DLD1 (cell line): ENCODE data around the gene FAM171A2.
"Not testable (repeated sequence)": the region's sequence is repeated elsewhere in the genome, so short reads cannot be mapped to it uniquely, and the experiment has no call there.

Experiments used
- in situ Hi-C: cut with HindIII; loops from 2 replicates; pipeline ENCODE4 v1.10.0; 2017; ENCODE audit warnings: low sequenced_read_pairs

FAM171A2 gene

DNA sequence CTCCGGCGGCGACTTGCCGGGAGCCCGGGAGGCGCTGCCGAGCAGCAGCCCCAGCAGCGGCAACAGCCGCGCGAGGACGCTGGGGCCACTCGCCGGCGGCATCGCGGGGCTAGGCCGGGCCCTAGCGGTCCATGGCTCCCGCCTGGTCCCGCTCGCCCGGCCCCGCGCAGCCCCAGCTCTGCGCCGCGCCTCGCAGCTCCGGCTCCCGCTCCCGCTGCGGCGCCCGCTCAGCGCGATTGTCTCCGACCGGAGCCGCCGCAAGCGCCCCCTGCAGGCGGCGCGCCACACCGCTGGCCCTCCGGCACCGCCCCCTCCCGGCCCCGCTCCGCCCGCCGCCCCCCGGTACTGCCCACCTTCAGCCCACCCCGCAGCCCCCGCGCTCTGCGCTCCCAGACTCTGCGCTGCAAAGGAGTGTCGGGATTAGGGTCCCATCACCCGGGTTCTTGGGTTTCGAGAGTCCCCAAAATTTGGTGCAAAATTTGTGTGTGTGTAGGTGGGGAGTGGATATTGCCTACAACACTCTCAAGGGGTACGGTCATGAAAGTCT, at the start of gene FAM171A2:
Gene FAM171A2 (minus strand): TSS at position 241 of the 547 bp plus-strand sequence. CDS start 139 bp downstream, at position 102.
- in situ Hi-C loops, result no loop called here

DNA sequence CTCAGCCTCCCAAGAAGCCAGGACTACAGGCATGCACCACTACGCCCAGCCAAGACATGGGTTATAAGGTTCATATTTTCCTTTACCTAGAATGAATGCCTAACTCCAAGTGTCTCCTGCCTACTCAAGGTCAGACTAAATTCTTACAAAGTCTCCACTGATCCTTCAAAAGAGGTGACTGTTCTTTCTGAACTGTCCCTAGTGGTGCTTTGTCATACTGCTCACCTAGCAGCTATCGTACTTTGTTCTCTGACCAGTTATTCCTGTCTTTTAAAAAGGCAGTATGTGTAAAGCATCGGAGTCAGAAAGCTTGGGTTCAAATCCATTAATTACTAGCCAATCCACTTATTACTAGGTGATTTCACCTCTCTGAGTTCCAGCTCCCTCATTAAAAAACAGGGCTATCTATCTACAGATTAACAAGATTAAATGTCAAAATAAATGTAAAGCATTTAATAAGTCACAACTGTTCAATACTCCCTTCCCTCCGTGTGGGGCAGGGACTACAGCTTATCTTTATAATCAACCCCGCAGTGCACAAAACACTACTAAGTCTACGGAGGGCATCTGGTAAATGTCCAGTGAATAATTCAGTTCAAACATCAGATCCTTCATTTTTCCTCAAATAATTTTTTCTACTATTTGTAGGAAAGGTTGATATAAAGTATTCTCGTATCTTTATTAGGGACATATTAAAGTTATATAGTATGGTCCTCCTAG, 45.8 kb upstream of the FAM171A2 start:
- in situ Hi-C loops, result no loop called here

DNA sequence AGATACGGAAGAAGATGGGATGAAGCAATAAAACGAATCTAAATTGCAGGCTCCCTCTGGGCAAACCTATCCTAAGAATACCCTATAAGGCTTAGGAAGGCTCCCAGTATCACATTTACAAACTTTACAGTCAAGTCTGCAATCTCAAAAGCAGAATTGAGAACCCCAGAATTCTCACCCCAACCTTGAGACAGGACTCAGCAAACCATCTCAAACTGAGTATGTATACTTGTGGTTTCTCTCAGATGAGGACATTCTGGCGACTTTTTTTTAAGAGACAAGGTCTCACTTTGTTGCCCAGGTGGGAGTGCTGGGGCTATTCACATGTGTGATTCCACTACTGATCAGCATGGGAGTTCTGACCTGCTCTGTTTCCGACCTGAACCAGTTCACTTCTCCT, 45.1 kb upstream of the FAM171A2 start:
- in situ Hi-C loops, result no loop called here

DNA sequence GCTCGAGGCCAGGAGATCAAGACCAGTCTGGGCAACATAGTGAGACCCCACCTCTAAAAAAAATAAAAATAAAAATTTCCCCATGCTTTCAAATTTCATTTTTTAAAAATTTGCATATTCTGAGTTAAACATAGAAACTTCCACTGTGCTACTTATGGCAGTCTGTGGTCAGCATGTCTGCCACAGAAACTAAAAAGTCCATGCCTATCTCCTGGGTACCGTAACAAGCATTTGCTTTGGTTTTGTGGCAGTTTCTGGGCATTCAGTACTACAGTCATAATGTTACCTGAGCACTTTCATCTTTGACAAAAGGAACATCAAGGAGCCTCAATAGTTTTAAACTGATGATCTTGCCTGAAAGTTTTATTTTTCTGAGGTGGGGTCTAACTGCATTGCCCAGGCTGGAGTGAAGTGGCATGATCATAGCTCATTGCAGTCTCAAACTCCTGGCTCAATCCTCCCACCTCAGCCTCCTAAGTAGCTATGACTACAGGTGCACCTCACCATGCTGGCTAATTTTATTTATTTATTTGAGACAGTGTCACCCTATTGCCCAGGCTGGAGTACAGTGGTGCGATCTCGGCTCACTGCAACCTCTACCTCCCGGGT, 39.0 kb upstream of the FAM171A2 start:
- in situ Hi-C loops, result no loop called here

DNA sequence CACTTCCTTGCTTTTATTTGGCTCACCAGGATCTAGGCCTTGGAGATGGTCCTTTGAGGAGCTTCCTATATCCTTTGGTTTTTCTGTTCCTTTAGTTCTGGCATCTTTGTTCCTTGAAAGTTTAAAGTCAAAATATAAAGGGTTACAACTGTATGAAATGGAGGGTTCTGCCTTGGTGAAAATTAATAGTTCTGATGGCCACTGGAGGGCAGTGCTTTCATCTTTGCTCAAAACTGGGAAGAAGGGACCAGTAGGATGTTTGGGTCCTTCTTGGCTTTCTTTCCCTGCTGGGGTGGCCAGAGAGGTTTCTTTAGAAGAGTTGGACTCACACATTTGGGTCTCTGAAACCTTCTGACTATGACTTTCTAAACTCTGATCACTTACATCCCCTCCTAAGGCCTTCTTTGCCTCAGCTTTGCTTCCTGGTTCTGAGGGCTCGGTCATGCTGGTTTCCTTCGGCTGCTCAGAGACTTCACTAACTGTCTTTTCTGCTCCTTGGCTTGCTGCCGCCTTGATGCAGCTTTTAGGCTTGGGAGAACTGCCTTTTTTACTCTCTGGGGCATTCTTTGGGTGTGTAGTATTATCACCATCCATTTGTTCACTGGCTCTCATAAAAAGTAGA, 36.7 kb upstream of the FAM171A2 start:
- in situ Hi-C loops, result no loop called here

DNA sequence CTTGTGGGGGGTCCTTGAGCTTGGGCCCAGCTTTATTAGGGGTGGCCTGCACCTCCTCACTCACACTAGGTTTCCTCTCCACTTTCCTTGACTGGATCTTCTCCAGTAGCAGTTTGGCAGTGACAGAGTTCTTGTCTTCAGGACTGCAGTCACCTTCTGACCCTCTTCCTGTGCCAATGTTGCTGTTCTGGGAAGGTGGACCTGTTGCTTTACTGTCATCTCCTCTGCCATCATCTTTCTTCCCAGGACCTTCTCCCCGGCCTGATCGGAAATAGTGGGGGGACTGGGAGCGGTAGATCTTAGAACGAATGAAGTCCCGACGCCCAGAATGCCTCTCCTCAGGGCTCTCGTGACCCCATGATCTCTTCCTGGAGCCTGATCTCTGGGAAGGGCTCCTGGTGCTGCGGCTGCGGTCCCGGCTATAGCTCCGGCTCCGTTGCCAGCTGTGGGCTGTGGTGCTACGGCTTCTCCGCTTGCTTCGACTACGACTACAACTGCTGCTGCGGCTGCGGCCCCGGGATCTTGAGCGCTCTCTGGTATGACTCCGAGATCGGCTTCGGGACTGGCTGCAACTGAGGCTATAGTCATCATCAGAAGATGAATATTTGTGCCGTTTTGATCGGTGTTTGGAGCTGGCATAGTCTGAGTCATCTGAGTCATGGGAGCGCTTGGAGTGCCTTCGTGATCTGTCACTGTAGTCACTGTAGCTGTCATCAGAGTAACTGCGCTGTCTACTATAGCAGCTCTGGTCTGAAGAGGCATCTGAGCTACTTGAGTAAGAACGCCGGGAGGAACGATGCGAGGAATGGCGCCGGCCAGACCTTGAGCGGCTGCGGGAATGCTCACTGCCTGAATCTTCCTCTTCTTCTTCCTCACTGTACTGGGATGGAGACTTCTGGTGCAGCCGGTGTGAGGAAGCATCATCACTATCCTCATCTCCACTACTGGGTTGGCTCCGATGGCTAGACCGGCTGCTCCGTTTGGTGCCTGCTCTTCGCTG, 35.3 kb upstream of the FAM171A2 start:
- in situ Hi-C loops, result no loop called here

DNA sequence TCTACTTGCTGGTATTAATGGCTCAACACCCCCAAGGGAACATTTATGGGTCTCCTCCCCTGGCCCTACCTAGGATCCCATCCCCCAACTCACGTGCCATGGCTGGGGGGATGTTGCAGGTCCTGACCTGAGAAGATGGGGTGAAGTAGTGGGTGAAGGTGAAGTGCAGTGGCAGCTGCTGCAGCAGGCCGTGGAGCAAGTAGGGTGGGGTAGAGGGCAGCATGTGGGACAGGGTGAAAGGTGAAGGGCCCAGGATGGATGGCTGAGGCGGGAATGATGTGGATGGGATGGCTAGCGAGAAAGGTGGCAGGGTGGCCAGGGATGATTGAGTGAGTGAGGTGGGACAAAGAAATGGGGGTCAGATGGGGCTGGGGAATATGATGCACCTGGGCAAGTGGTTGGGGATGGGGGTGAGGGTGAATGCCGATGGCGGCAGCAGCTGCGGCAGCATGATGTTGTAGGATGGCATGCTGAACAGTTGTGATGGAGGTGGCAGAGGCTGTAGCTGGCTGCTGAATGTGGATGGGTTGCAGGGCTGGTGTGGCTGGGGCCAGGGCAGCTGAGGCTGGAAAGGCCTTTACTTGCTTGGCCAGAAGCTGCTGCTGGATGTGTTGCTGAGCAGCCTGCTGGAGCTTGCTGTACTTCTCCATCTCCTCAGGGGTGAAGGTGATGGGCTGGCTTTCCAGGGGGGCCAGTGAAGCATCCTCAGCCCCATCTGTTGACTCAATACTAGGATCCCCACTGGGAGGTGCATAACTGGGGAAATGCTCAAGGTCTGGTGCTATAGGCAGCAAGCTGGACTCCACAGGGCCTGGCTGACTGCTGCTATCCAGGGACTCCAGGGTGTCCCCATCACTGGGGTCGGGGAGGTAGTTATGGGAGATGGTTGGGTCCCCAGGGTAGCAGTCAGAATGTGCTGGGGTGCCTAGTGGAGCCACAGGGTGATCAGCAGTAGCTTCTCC, 34.1 kb upstream of the FAM171A2 start:
- in situ Hi-C loops, result no loop called here

DNA sequence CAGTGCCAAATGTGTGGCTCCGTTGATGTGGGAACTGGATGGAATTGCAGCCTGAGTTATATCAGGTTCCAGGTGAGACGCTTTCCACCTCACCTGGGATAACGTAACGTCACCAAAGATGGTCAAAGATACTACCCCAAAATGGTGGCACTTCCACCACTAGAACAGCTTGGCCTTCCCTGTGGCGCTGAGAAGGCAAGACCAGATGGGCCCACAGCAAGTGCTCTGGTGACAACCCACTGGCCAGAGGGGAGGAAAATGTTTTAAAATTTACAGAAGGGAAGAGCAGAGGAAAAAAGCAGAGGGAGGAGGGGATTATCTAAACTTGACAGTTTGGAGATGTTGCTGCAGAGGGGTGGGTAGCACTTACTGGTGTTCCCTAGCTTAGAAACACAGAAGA, 33.3 kb upstream of the FAM171A2 start:
- in situ Hi-C loops, result no loop called here

DNA sequence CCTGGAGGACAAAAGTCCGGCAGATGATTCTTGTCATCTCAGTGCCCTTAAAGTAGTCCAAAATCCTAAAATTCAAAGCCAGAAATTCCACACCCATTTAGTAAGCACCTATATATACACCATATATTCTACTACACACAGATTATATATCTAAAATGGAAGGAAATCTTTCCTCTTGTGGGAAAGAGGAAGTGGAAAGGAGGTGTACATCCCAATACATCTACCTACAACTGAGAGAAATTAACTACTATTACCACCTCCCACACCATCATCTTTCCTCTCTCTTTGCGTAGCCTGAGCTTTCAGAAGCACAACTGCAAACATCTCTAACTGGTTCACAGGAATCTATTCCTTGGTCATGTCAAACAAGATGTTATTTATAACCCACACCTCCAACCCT, 31.2 kb upstream of the FAM171A2 start:
- in situ Hi-C loops, result no loop called here

DNA sequence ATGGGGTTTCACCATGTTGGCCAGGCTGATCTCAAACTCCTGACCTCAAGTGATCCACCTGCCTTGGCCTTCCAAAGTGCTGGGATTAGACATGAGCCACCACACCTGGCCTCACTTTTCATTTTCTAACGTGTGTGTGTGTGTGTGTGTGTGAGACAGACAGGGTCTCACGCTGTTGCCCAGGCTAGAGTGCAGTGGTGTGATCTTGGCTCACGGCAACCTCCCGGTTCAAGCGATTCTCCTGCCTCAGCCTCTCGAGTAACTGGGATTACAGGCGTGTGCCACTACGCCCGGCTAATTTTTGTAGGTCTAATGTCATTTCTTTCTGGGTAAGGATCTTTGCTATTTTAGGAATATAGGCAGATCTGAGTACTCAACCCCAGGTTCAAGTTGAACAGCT, 30.5 kb upstream of the FAM171A2 start:
- in situ Hi-C loops, result not testable (repeated sequence)

DNA sequence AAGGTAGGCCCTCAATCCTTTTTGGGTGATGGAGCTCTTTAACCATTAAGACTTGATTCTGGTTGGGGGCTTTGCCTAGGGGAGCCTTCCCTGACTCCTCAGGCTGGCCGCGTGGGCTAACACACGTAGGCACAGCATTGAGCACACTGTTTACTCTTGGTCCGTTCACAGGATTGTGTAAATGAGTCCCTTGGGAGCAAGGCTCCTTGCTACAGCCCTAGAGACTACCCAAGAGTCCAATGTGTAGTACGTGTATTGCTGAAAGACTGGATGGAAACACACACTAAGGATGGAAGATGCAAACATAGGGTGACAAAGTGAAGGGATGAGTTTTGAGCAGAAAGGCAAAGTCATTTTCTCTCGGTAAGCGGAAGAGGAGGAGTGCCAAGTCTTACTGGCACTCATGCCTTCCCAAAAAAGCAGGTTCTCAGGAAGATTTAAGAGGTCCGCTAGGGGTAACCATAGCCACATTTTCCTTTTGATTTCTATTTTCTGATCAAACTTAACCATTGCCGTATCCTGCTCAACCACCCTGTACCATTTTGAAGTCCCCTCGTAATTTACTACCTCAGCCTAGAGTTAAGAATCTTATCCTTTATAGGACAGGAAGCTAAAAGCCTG, 26.7 kb upstream of the FAM171A2 start:
- in situ Hi-C loops, result no loop called here

DNA sequence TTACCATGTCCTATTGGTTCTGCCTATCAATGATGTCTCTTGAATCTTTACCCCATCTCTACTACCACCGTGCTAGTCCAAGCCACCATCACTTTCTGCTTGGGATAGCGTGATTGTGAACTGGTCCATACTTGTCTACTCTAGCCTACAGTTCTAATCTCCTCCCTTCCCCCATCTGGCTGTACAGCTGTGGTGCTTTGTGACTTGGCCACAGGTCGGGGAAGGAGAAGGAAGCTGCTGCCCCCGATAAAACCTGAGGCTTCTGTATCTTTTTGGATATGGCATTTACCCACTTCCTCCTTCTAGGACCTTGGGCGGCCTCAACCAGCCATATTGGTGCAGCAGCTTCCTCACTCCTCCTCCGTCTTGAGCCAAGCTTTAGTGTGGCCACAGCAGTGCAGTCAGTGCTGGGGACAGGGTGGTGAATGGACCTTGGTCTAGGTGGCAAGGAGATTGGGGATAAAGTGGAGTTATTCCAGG, 26.1 kb upstream of the FAM171A2 start:
- in situ Hi-C loops, result no loop called here

DNA sequence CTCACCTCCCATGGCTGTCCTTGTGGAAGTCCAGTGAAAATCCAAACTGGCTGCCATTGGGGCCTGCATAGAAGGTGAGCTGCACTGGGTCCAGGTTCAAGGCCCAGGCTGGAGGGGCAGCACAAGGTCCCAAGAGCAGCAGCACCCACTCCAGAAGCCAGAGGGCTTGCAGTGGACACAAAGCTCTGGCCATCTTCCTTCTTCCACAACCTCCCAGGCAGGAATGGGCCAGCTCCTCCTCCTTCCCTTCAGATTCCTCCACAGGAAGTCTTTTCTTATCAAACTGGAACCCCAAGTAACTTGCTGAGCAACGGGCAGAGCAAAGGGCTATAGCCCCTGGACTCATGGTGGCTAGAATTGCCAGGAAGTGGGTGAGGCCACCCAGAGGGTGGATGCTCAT, 25.6 kb upstream of the FAM171A2 start, which contains the start of gene ITGA2B:
Gene ITGA2B (minus strand): TSS at position 369 of the 400 bp plus-strand sequence. CDS start 176 bp downstream, at position 193.
- in situ Hi-C loops, result no loop called here

DNA sequence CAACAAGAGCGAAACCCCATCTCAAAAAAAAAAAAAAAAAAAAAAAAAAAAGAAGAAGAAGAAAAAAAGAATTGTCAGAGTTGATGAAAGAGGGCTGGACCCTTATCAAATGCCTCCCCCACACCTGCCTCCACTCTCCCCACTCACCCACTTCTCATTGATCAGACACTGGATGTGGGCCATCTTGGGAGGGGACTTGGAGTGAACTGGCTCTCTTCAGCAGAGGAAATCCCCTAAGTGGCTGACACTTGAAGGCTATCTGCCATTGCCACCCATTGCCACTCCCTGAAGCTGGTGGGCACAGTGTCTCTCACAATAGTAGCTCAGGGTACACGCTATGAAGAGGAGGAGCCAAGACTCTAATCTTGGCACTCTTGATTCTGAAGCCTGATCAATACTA, 24.2 kb upstream of the FAM171A2 start:
- in situ Hi-C loops, result no loop called here

DNA sequence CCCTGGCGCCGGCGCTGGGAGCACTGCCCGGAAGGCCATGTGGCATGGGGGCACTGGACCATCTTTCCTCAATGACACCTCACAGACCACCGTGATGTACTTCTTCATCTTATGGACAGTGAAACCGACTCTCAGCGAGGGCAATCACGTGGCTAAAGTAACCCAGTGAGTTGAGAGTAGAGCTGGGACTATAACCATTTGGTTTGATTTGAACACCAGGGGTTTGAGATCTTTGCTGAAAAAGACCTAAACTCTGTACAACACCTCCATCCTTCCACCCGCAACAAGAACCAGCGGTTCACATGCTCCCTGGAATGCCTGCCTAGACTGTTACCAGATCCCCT, 22.5 kb upstream of the FAM171A2 start:
- in situ Hi-C loops, result no loop called here

DNA sequence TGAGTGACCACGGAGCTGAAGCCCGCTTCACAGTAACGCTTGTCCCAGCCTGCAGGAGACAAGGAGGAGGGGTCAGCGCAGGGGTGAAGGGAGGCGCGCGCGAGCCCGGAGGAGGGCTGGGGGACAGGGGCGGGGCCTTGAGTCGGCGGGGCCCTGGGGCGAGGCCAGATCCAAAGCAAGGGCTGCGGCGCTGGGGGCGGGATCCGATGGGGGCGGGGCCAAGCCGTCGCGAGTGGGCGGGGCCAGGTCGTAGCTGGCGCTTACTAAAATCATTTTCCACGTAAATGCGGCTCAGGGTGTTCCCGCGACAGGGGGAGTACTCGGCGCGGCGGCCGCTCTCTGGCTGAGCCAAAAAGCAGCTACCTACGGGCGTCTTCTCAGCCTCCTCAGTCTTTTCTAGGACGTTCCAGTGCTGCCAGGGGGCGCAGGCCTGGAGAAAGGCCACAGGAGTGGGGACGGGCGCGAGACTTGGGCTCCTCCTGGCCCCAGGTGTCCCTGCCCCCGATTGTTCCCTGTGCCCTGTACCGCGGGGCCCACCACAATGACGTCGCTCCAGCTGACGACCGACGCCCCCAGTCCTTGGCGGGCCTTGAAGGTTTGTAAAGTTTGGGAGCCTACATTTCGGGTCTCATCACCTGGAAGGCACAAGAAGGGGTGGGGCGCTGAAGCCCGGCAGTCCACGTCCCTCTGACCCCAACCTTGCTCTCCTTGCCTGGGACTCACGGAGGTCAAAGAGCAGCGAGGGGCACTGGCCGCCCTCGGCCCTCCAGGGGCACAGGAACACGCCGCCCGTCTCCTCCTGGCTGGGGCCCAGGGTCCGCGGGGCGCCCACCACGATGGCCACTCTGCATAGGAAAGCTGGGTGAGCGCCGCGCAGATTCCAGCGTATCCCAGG, 21.9 kb upstream of the FAM171A2 start:
- in situ Hi-C loops, result no loop called here

DNA sequence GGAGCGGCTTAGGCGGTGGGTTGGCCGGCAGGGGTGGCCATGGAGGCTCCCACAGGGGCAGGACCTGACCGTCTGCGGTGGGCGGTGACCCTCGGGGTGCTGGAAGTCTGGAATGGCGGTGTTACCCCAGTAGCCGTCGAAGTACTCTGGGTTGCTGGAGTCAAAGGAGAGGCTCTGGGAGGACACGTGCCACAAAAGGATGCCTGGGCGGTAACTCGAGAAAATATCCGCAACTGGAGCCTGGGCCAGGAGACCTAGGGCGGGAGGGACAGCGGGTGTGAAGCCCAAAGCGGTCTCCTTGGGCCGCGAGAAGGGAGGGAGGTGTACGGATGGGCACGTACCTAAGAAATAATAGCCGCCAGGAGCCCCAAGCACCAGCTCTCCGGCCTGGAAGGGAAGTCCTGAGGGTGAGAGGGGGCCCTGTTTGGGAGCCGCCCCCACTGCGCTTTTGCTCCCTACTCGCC, 21.2 kb upstream of the FAM171A2 start:
- in situ Hi-C loops, result no loop called here

DNA sequence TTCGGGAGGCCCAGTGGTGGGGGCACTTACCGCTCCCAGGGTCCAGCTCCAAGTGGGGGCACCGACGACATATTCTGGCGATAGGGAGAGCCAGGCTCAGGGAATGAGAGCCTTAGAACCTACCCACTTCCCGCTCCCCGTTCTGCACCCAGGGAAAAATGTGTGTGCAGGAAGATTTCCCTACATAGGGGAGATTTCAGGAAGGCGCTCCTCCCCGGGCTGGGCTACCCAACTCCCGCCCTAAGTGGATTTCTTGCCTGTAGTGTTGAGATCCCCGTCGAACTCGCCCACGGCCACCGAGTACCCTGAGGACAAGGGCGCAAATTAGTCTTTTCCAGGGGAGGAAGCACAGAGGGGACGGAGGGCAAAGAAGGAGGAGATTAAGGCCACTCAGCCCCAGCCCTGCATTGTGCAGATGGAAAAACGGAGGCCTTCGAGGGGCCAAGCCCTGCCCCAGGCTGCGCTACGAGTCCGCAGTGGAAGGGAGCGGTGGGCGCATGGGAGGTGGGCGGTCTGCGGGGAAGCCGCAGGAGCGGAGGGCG, 20.7 kb upstream of the FAM171A2 start:
- in situ Hi-C loops, result no loop called here
